GM18870 (cell line): ENCODE measurements around the gene PPL.

ENCODE experiments used
- ATAC-seq: cut with Tn5 transposase; IDR thresholded peaks from one replicate; pipeline ENCODE4 v1.9.1; 2021; ENCODE audit warnings: moderate library complexity; ENCODE audit not compliant: unreplicated experiment

PPL gene

GRCh38 chr16:4892361-4893102 is 44.4 kb downstream of the PPL start:
- no peak for ATAC-seq

GRCh38 chr16:4891886-4892216 is 45.1 kb downstream of the PPL start:
- no peak for ATAC-seq

GRCh38 chr16:4891097-4891885 is 45.7 kb downstream of the PPL start:
- ATAC-seq, result no peak

GRCh38 chr16:4890686-4891085 is 46.3 kb downstream of the PPL start:
- no peak for ATAC-seq

- ATAC-seq, result no peak
These were observed 46.9 kb downstream of the PPL start for GRCh38 chr16:4890026-4890425.

GRCh38 chr16:4888428-4889135 is 48.4 kb downstream of the PPL start:
- no peak for ATAC-seq

GRCh38 chr16:4886151-4886550 is 50.8 kb downstream of the PPL start:
- no peak for ATAC-seq

- no peak for ATAC-seq
These were observed 51.7 kb downstream of the PPL start for GRCh38 chr16:4884972-4885874.

- no peak for ATAC-seq
These were observed 52.7 kb downstream of the PPL start for GRCh38 chr16:4884209-4884608.

- ATAC-seq, result no peak
These were observed 53.4 kb downstream of the PPL start for GRCh38 chr16:4883501-4883900.

- ATAC-seq, result no peak
These were observed 54.2 kb downstream of the PPL start for GRCh38 chr16:4882633-4883285.

GRCh38 chr16:4882000-4882632 is 54.8 kb downstream of the PPL start:
- no peak for ATAC-seq

- no peak for ATAC-seq
These were observed 56.9 kb downstream of the PPL start for GRCh38 chr16:4880006-4880580.

- ATAC-seq, result no peak
These were observed 57.9 kb downstream of the PPL start for GRCh38 chr16:4879049-4879448.

- no peak for ATAC-seq
These were observed 59.6 kb downstream of the PPL start for GRCh38 chr16:4877380-4877685.

GRCh38 chr16:4876646-4877379 is 60.1 kb downstream of the PPL start:
- ATAC-seq, result no peak

GRCh38 chr16:4874666-4875065 is 62.3 kb downstream of the PPL start:
- no peak for ATAC-seq

GRCh38 chr16:4873091-4873490 is 63.9 kb downstream of the PPL start:
- ATAC-seq, result no peak

- ATAC-seq, result no peak
These were observed 65.9 kb downstream of the PPL start for GRCh38 chr16:4871071-4871470.
